ENCODE measurements around the gene LMOD1. TPM values are rescaled to one million over a fixed set of nuclear protein-coding genes. Genes with fewer than 3 reads are reported as not detected.

Gene LMOD1
- total RNA-seq (2012; rRNA removed): 0.22 and 0.25 TPM in 2 replicates

- Histone ChIP-seq H3K9ac (ENCODE audit: low read depth, low read length) (peak within 1 kb of the TSS; percentile 60), H3K9me3 (replicated peaks; ENCODE audit: low read length) (no peaks in the 10 kb centered on the region), H3K27me3 (ENCODE audit: control insufficient read depth, insufficient read depth, low read length) (peaks cover 3% of the 10 kb centered on the region), H3K4me2 (ENCODE audit: low read length) (peak within 1 kb of the TSS; percentile 86), H3K36me3 (ENCODE audit: insufficient read depth, low read length) (no peaks in the 10 kb centered on the region), H3K4me3 (ENCODE audit: low read length) (peak within 1 kb of the TSS; percentile 64), H3K4me1 (ENCODE audit: control insufficient read depth, insufficient read depth, low read length) (peaks cover 19% of the 10 kb centered on the region)
Observed at GRCh38 chr1:201946224-201946908, at the start of gene LMOD1. LMOD1 (minus strand) TSS chr1:201946548; CDS start chr1:201946340, 208 bp downstream.

GRCh38 chr1:201990427-201990826 is 44.1 kb upstream of the LMOD1 start:
- Histone ChIP-seq H3K27me3 (ENCODE audit: control insufficient read depth, insufficient read depth, low read length) (no peaks in the 10 kb centered on the region), H3K9me3 (replicated peaks; ENCODE audit: low read length) (no peaks in the 10 kb centered on the region), H3K9ac (ENCODE audit: low read depth, low read length) (no peak overlapping the region), H3K4me2 (ENCODE audit: low read length) (no peak overlapping the region), H3K4me3 (ENCODE audit: low read length) (no peak overlapping the region), H3K4me1 (ENCODE audit: control insufficient read depth, insufficient read depth, low read length) (no peaks in the 10 kb centered on the region), H3K36me3 (ENCODE audit: insufficient read depth, low read length) (peaks cover 50% of the 10 kb centered on the region)

GRCh38 chr1:201989354-201990128 is 43.2 kb upstream of the LMOD1 start:
- Histone ChIP-seq H3K9me3 (replicated peaks; ENCODE audit: low read length) (no peaks in the 10 kb centered on the region), H3K4me1 (ENCODE audit: control insufficient read depth, insufficient read depth, low read length) (no peaks in the 10 kb centered on the region), H3K4me3 (ENCODE audit: low read length) (no peak overlapping the region), H3K9ac (ENCODE audit: low read depth, low read length) (no peak overlapping the region), H3K27me3 (ENCODE audit: control insufficient read depth, insufficient read depth, low read length) (no peaks in the 10 kb centered on the region), H3K4me2 (ENCODE audit: low read length) (no peak overlapping the region), H3K36me3 (ENCODE audit: insufficient read depth, low read length) (peaks cover 50% of the 10 kb centered on the region)

GRCh38 chr1:201988601-201989000 is 42.3 kb upstream of the LMOD1 start:
- H3K9me3 ChIP-seq (replicated peaks; ENCODE audit: low read length): no peaks in the 10 kb centered on the region
- no peak overlapping the region for H3K9ac ChIP-seq (ENCODE audit: low read depth, low read length)
- no peak overlapping the region for H3K4me2 ChIP-seq (ENCODE audit: low read length)
- H3K4me1 ChIP-seq (ENCODE audit: control insufficient read depth, insufficient read depth, low read length): peaks cover 9% of the 10 kb centered on the region
- H3K36me3 ChIP-seq (ENCODE audit: insufficient read depth, low read length): peaks cover 43% of the 10 kb centered on the region
- H3K27me3 ChIP-seq (ENCODE audit: control insufficient read depth, insufficient read depth, low read length): no peaks in the 10 kb centered on the region
- H3K4me3 ChIP-seq (ENCODE audit: low read length): no peak overlapping the region

- Histone ChIP-seq H3K9me3 (replicated peaks; ENCODE audit: low read length) (no peaks in the 10 kb centered on the region), H3K27me3 (ENCODE audit: control insufficient read depth, insufficient read depth, low read length) (no peaks in the 10 kb centered on the region), H3K4me2 (ENCODE audit: low read length) (no peak overlapping the region), H3K9ac (ENCODE audit: low read depth, low read length) (no peak overlapping the region), H3K36me3 (ENCODE audit: insufficient read depth, low read length) (peaks cover 19% of the 10 kb centered on the region), H3K4me3 (ENCODE audit: low read length) (no peak overlapping the region), H3K4me1 (ENCODE audit: control insufficient read depth, insufficient read depth, low read length) (peaks cover 17% of the 10 kb centered on the region)
Observed at GRCh38 chr1:201985355-201985754, 39.0 kb upstream of the LMOD1 start.

GRCh38 chr1:201984446-201984845 is 38.1 kb upstream of the LMOD1 start:
- peaks cover 10% of the 10 kb centered on the region for H3K36me3 ChIP-seq (ENCODE audit: insufficient read depth, low read length)
- peak overlapping the region; percentile 96 for H3K4me2 ChIP-seq (ENCODE audit: low read length)
- H3K9ac ChIP-seq (ENCODE audit: low read depth, low read length): no peak overlapping the region
- no peak overlapping the region for H3K4me3 ChIP-seq (ENCODE audit: low read length)
- H3K27me3 ChIP-seq (ENCODE audit: control insufficient read depth, insufficient read depth, low read length): no peaks in the 10 kb centered on the region
- H3K4me1 ChIP-seq (ENCODE audit: control insufficient read depth, insufficient read depth, low read length): peaks cover 17% of the 10 kb centered on the region
- no peaks in the 10 kb centered on the region for H3K9me3 ChIP-seq (replicated peaks; ENCODE audit: low read length)

- H3K36me3 ChIP-seq (ENCODE audit: insufficient read depth, low read length): no peaks in the 10 kb centered on the region
- H3K9ac ChIP-seq (ENCODE audit: low read depth, low read length): peak overlapping the region; percentile 94
- H3K4me2 ChIP-seq (ENCODE audit: low read length): peak overlapping the region; percentile 96
- no peaks in the 10 kb centered on the region for H3K27me3 ChIP-seq (ENCODE audit: control insufficient read depth, insufficient read depth, low read length)
- H3K4me1 ChIP-seq (ENCODE audit: control insufficient read depth, insufficient read depth, low read length): peaks cover 17% of the 10 kb centered on the region
- H3K9me3 ChIP-seq (replicated peaks; ENCODE audit: low read length): no peaks in the 10 kb centered on the region
- H3K4me3 ChIP-seq (ENCODE audit: low read length): peak overlapping the region; percentile 89
Observed at GRCh38 chr1:201983380-201983805, 37.0 kb upstream of the LMOD1 start.

- no peaks in the 10 kb centered on the region for H3K27me3 ChIP-seq (ENCODE audit: control insufficient read depth, insufficient read depth, low read length)
- H3K4me1 ChIP-seq (ENCODE audit: control insufficient read depth, insufficient read depth, low read length): peaks cover 17% of the 10 kb centered on the region
- peak within 1 kb of the TSS; percentile 94 for H3K9ac ChIP-seq (ENCODE audit: low read depth, low read length)
- H3K4me3 ChIP-seq (ENCODE audit: low read length): peak within 1 kb of the TSS; percentile 89
- H3K4me2 ChIP-seq (ENCODE audit: low read length): peak within 1 kb of the TSS; percentile 96
- H3K36me3 ChIP-seq (ENCODE audit: insufficient read depth, low read length): no peaks in the 10 kb centered on the region
- H3K9me3 ChIP-seq (replicated peaks; ENCODE audit: low read length): no peaks in the 10 kb centered on the region
Observed at GRCh38 chr1:201982623-201983379, 36.5 kb upstream of the LMOD1 start, which contains the start of gene RNPEP. RNPEP (plus strand) TSS chr1:201982648; CDS start chr1:201982667, 19 bp downstream.

- no peaks in the 10 kb centered on the region for H3K9me3 ChIP-seq (replicated peaks; ENCODE audit: low read length)
- H3K9ac ChIP-seq (ENCODE audit: low read depth, low read length): peak overlapping the region; percentile 94
- no peaks in the 10 kb centered on the region for H3K36me3 ChIP-seq (ENCODE audit: insufficient read depth, low read length)
- H3K4me2 ChIP-seq (ENCODE audit: low read length): peak overlapping the region; percentile 96
- no peaks in the 10 kb centered on the region for H3K27me3 ChIP-seq (ENCODE audit: control insufficient read depth, insufficient read depth, low read length)
- peak overlapping the region; percentile 89 for H3K4me3 ChIP-seq (ENCODE audit: low read length)
- H3K4me1 ChIP-seq (ENCODE audit: control insufficient read depth, insufficient read depth, low read length): peaks cover 17% of the 10 kb centered on the region
Observed at GRCh38 chr1:201982082-201982622, 35.8 kb upstream of the LMOD1 start.

- Histone ChIP-seq H3K36me3 (ENCODE audit: insufficient read depth, low read length) (peaks cover 32% of the 10 kb centered on the region), H3K4me2 (ENCODE audit: low read length) (no peak overlapping the region), H3K4me1 (ENCODE audit: control insufficient read depth, insufficient read depth, low read length) (no peaks in the 10 kb centered on the region), H3K4me3 (ENCODE audit: low read length) (no peak overlapping the region), H3K9ac (ENCODE audit: low read depth, low read length) (no peak overlapping the region), H3K27me3 (ENCODE audit: control insufficient read depth, insufficient read depth, low read length) (no peaks in the 10 kb centered on the region), H3K9me3 (replicated peaks; ENCODE audit: low read length) (no peaks in the 10 kb centered on the region)
Observed at GRCh38 chr1:201970334-201971159, 24.2 kb upstream of the LMOD1 start.

All from skeletal muscle satellite cell (primary cell).